Loucy (cell line): ENCODE results near the gene DCDC2B.

ENCODE experiments used
- H2AFZ ChIP-seq: fragments of 200-600 bp; sonication (generic); 2 replicates; pipeline ENCODE4 v1.6.0; 2016; ENCODE audit warnings: antibody characterized with exemption, mild to moderate bottlenecking, low read length, moderate library complexity
- H3F3A ChIP-seq: fragments of 200-600 bp; 2 replicates; pipeline ENCODE4 v1.6.0; 2016; ENCODE audit warnings: antibody characterized with exemption, low read depth, mild to moderate bottlenecking
- H3K27me3 ChIP-seq: fragments of 200-600 bp; sonication (generic); 2 replicates; pipeline ENCODE4 v1.6.1; 2014; ENCODE audit warnings: low read length, mild to moderate bottlenecking; ENCODE audit not compliant: insufficient read depth, poor library complexity, severe bottlenecking
- H3K36me3 ChIP-seq: fragments of 200-600 bp; sonication (generic); 2 replicates; pipeline ENCODE4 v1.6.1; 2016; ENCODE audit warnings: low read length; ENCODE audit not compliant: insufficient read depth
- H3K4me1 ChIP-seq: fragments of 200-600 bp; sonication (generic); 2 replicates; pipeline ENCODE4 v1.5.1; 2014; ENCODE audit warnings: low read length, mild to moderate bottlenecking; ENCODE audit not compliant: insufficient read depth, poor library complexity, severe bottlenecking
- H3K4me2 ChIP-seq: fragments of 200-600 bp; sonication (generic); 2 replicates; pipeline ENCODE4 v1.6.0; 2014; ENCODE audit warnings: antibody characterized with exemption, low read length, low read depth, mild to moderate bottlenecking; ENCODE audit not compliant: poor library complexity, severe bottlenecking
- H3K4me3 ChIP-seq: fragments of 200-600 bp; sonication (generic); 2 replicates; pipeline ENCODE4 v1.5.1; 2014; ENCODE audit warnings: low read length, mild to moderate bottlenecking, mixed read lengths; ENCODE audit not compliant: poor library complexity, severe bottlenecking
- H3K79me2 ChIP-seq: fragments of 200-600 bp; sonication (generic); 2 replicates; pipeline ENCODE4 v1.6.1; 2014; ENCODE audit warnings: low read length; ENCODE audit not compliant: insufficient read depth
- H3K9ac ChIP-seq: fragments of 200-600 bp; sonication (generic); 2 replicates; pipeline ENCODE4 v1.6.0; 2014; ENCODE audit warnings: mild to moderate bottlenecking, low read depth, low read length, moderate library complexity; ENCODE audit not compliant: poor library complexity, severe bottlenecking
- H3K9me2 ChIP-seq: fragments of 200-600 bp; sonication (generic); replicated peaks from 2 replicates; pipeline ENCODE4 v1.6.1; 2016; ENCODE audit warnings: low read depth, low read length, mixed read lengths
- H3K9me3 ChIP-seq: fragments of 200-600 bp; sonication (generic); 2 replicates; pipeline ENCODE4 v1.6.1; 2014; ENCODE audit warnings: mild to moderate bottlenecking, antibody characterized with exemption, low read length, low read depth; ENCODE audit not compliant: insufficient read depth
- H4K20me1 ChIP-seq: fragments of 200-600 bp; sonication (generic); 2 replicates; pipeline ENCODE4 v1.6.0; 2014; ENCODE audit warnings: antibody characterized with exemption, low read length, mild to moderate bottlenecking; ENCODE audit not compliant: insufficient read depth, poor library complexity, severe bottlenecking
- CTCF ChIP-seq: fragments of 200-600 bp; sonication (generic); conservative IDR thresholded peaks from 2 replicates; pipeline ENCODE4 v1.5.1; 2014; ENCODE audit warnings: mild to moderate bottlenecking, antibody characterized with exemption, low read length
- EZH2phosphoT487 ChIP-seq: fragments of 200-600 bp; IDR thresholded peaks from 2 replicates; pipeline ENCODE4 v1.6.1; 2018; ENCODE audit warnings: antibody characterized with exemption, mild to moderate bottlenecking, moderate library complexity, borderline replicate concordance

Gene DCDC2B

GRCh38 chr1:32179193-32179442 is 29.8 kb upstream of the DCDC2B start:
- no peak for TF ChIP-seq CTCF
- no peaks in the 10 kb centered on the region for H3K9me3 ChIP-seq
- H3K9me2 ChIP-seq = no peaks in the 10 kb centered on the region
- H3K27me3 ChIP-seq = no peaks in the 10 kb centered on the region
- H3K36me3 ChIP-seq = peaks cover 3% of the 10 kb centered on the region; the same call in 1 of the 2 replicates
- peak overlapping the region; percentile 81 for H2AFZ ChIP-seq
- H3K9ac ChIP-seq = peak overlapping the region; percentile 98
- H3F3A ChIP-seq = no peaks in the 10 kb centered on the region
- H3K4me1 ChIP-seq = peaks cover 37% of the 10 kb centered on the region
- peak overlapping the region; percentile 95 for H3K4me2 ChIP-seq
- H3K79me2 ChIP-seq = peaks cover 39% of the 10 kb centered on the region
- H4K20me1 ChIP-seq = peaks cover 34% of the 10 kb centered on the region
- H3K4me3 ChIP-seq = peak overlapping the region; percentile 92

GRCh38 chr1:32179443-32180185 is 29.3 kb upstream of the DCDC2B start, which contains the start of gene TXLNA:
TXLNA (plus strand) TSS chr1:32179675; CDS start chr1:32180346, 671 bp downstream.
- H3K27me3 ChIP-seq = no peaks in the 10 kb centered on the region
- H3K4me3 ChIP-seq = peak within 1 kb of the TSS; percentile 92
- no peaks in the 10 kb centered on the region for H3F3A ChIP-seq
- peaks cover 8% of the 10 kb centered on the region; the same call in 1 of the 2 replicates for H3K36me3 ChIP-seq
- TF ChIP-seq CTCF = no peak
- TF ChIP-seq EZH2phosphoT487 = no peak
- H3K4me1 ChIP-seq = peaks cover 42% of the 10 kb centered on the region
- H3K9me2 ChIP-seq = no peaks in the 10 kb centered on the region
- peak within 1 kb of the TSS; percentile 98 for H3K9ac ChIP-seq
- H3K4me2 ChIP-seq = peak within 1 kb of the TSS; percentile 95
- H3K79me2 ChIP-seq = peaks cover 44% of the 10 kb centered on the region
- H4K20me1 ChIP-seq = peaks cover 36% of the 10 kb centered on the region
- peak within 1 kb of the TSS; percentile 81 for H2AFZ ChIP-seq
- H3K9me3 ChIP-seq = no peaks in the 10 kb centered on the region

- H2AFZ ChIP-seq = peak overlapping the region; percentile 45; the same call in 1 of the 2 replicates
These were observed 28.5 kb upstream of the DCDC2B start for GRCh38 chr1:32180186-32181060.

More at GRCh38 chr1:32180186-32181060, 28.5 kb upstream of the DCDC2B start:
- Histone ChIP-seq H3K27me3 (no peaks in the 10 kb centered on the region), H3K9me2 (no peaks in the 10 kb centered on the region), H3K79me2 (peaks cover 50% of the 10 kb centered on the region), H4K20me1 (peaks cover 36% of the 10 kb centered on the region), H3K36me3 (peaks cover 10% of the 10 kb centered on the region; the same call in 1 of the 2 replicates), H3K4me2 (peak overlapping the region; percentile 95), H3K4me3 (peak overlapping the region; percentile 92), H3K9me3 (no peaks in the 10 kb centered on the region), H3K9ac (peak overlapping the region; percentile 98), H3K4me1 (peaks cover 47% of the 10 kb centered on the region), H3F3A (no peaks in the 10 kb centered on the region)
- no peak for TF ChIP-seq CTCF
- TF ChIP-seq EZH2phosphoT487 = no peak
